OCI-LY3 (cell line): ENCODE measurements around the gene DDX41.

Experiments used
- H2AFZ ChIP-seq: fragments of 200-600, 300-600 bp; shearing (Covaris generic); 2 replicates; pipeline ENCODE4 v1.6.0; 2014; ENCODE audit warnings: antibody characterized with exemption, low read depth, low read length
- H3K27ac ChIP-seq: fragments of 200-600, 300-600 bp; sonication (generic); 2 replicates; pipeline ENCODE4 v1.5.1; 2014; ENCODE audit warnings: mild to moderate bottlenecking, low read length, moderate library complexity, mixed read lengths
- H3K27me3 ChIP-seq: fragments of 200-600, 300-600 bp; sonication (generic); 2 replicates; pipeline ENCODE4 v1.6.1; 2014; ENCODE audit warnings: low read depth, low read length, mixed read lengths
- H3K36me3 ChIP-seq: fragments of 200-600, 300-600 bp; sonication (generic); replicated peaks from 2 replicates; pipeline ENCODE3; 2014; ENCODE audit warnings: low read depth, low read length, mixed read lengths
- H3K4me1 ChIP-seq: fragments of 300-600, 200-600 bp; sonication (generic); 2 replicates; pipeline ENCODE4 v1.6.1; 2014; ENCODE audit warnings: low read length, mixed read lengths
- H3K4me2 ChIP-seq: fragments of 200-600, 300-600 bp; sonication (generic); 2 replicates; pipeline ENCODE4 v1.6.1; 2014; ENCODE audit warnings: low read length, mixed read lengths
- H3K4me3 ChIP-seq: fragments of 300-600, 200-600 bp; sonication (generic); 2 replicates; pipeline ENCODE4 v1.5.1; 2014; ENCODE audit warnings: antibody characterized with exemption, mild to moderate bottlenecking, low read length, moderate library complexity
- H3K79me2 ChIP-seq: fragments of 300-600, 200-600 bp; shearing (Covaris generic); 2 replicates; pipeline ENCODE4 v1.6.1; 2014; ENCODE audit warnings: mild to moderate bottlenecking, low read length, mixed read lengths
- H3K9ac ChIP-seq: fragments of 300-600, 200-600 bp; shearing (Covaris generic); 2 replicates; pipeline ENCODE4 v1.6.0; 2014; ENCODE audit warnings: mild to moderate bottlenecking, low read length, moderate library complexity
- H3K9me3 ChIP-seq: fragments of 200-600, 300-600 bp; shearing (Covaris generic); 2 replicates; pipeline ENCODE4 v1.6.1; 2014; ENCODE audit warnings: low read length, mixed read lengths; ENCODE audit not compliant: insufficient read depth
- H4K20me1 ChIP-seq: fragments of 200-600, 300-600 bp; sonication (generic); 2 replicates; pipeline ENCODE4 v1.6.1; 2016; ENCODE audit warnings: low read length, mixed read lengths; ENCODE audit not compliant: insufficient read depth
- EZH2phosphoT487 ChIP-seq: fragments of 200-600 bp; shearing (Covaris generic); IDR thresholded peaks from 2 replicates; pipeline ENCODE4 v1.6.1; 2018; ENCODE audit warnings: antibody characterized with exemption, mixed run types, low read depth
- TF ChIP-seq, protein P1 (sequence below): fragments of 200-600, 300-600 bp; sonication (generic); IDR thresholded peaks from 2 replicates; pipeline ENCODE4 v1.5.1; 2014; ENCODE audit warnings: antibody characterized with exemption, low read length, low read depth

DDX41 gene

GRCh38 chr5:177502886-177503285, 13.9 kb downstream of the DDX41 start:
- peak overlapping the region; percentile 71 for H3K4me2 ChIP-seq
- peaks cover 28% of the 10 kb centered on the region for H3K4me1 ChIP-seq
- no peak overlapping the region for H3K4me3 ChIP-seq
- peaks cover 26% of the 10 kb centered on the region for H4K20me1 ChIP-seq
- H3K27me3 ChIP-seq, result peaks cover 19% of the 10 kb centered on the region
- H3K36me3 ChIP-seq, result peaks cover 5% of the 10 kb centered on the region
- no peak overlapping the region for H3K27ac ChIP-seq
- H2AFZ ChIP-seq, result no peak overlapping the region
- TF ChIP-seq EZH2phosphoT487, result no peak
- TF ChIP-seq, protein P1, sequence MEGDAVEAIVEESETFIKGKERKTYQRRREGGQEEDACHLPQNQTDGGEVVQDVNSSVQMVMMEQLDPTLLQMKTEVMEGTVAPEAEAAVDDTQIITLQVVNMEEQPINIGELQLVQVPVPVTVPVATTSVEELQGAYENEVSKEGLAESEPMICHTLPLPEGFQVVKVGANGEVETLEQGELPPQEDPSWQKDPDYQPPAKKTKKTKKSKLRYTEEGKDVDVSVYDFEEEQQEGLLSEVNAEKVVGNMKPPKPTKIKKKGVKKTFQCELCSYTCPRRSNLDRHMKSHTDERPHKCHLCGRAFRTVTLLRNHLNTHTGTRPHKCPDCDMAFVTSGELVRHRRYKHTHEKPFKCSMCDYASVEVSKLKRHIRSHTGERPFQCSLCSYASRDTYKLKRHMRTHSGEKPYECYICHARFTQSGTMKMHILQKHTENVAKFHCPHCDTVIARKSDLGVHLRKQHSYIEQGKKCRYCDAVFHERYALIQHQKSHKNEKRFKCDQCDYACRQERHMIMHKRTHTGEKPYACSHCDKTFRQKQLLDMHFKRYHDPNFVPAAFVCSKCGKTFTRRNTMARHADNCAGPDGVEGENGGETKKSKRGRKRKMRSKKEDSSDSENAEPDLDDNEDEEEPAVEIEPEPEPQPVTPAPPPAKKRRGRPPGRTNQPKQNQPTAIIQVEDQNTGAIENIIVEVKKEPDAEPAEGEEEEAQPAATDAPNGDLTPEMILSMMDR, result no peak
- no peak overlapping the region for H3K9ac ChIP-seq
- H3K9me3 ChIP-seq, result no peaks in the 10 kb centered on the region
- H3K79me2 ChIP-seq, result no peaks in the 10 kb centered on the region

DNA sequence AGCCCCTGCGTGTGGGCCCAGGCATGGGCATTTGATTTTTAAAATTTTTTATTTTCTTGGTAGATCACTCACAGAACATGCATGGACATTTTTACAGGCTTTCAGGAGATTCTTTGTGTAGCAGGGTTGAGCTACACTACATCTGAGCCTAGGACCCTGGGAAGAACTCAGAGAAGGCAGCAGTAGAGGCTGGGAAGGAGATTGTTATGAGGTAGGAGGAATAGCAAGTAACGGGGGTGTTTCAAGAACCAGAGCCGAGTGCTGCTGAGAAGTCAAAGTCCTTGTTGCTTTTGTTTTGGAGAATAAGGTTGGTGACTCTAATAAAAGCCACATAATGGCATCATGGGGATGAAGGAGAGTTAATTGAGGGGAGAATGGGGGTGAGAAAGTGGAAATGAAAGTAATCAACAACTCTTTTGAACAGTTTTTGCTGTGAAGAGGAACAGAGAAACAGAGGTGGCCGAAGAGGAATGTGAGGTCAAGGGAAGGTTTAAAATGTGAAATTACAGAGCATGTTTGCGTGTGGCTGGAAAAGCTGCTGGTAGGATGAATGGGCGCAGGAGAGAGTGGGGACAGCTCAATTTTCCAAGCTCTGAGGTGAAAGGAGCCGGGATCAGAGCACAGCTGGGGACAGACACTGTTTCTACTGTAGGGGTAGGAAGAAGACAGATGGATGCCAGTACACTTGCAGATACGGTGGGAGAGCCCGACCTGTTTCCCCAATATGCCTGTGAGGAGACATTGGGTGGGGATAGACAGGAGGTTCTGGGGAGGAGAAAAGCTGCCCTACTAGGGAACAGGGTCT, 14.7 kb downstream of the DDX41 start:
- no peak overlapping the region for H3K9ac ChIP-seq
- no peaks in the 10 kb centered on the region for H3K9me3 ChIP-seq
- H3K27ac ChIP-seq, result peak overlapping the region; percentile 19; the same call in 1 of the 2 replicates
- peaks cover 26% of the 10 kb centered on the region for H4K20me1 ChIP-seq
- TF ChIP-seq EZH2phosphoT487, result peak; percentile 48; the same call in 1 of the 2 replicates
- TF ChIP-seq, protein P1, result no peak
- peak overlapping the region; percentile 22; the same call in 1 of the 2 replicates for H3K4me3 ChIP-seq
- peaks cover 31% of the 10 kb centered on the region for H3K4me1 ChIP-seq
- peaks cover 5% of the 10 kb centered on the region for H3K36me3 ChIP-seq
- H3K79me2 ChIP-seq, result no peaks in the 10 kb centered on the region
- H3K4me2 ChIP-seq, result peak overlapping the region; percentile 71
- H2AFZ ChIP-seq, result no peak overlapping the region
- H3K27me3 ChIP-seq, result peaks cover 22% of the 10 kb centered on the region

- no peak overlapping the region for H3K4me2 ChIP-seq
- peaks cover 5% of the 10 kb centered on the region for H3K36me3 ChIP-seq
- no peak overlapping the region for H3K9ac ChIP-seq
- H3K9me3 ChIP-seq, result no peaks in the 10 kb centered on the region
- TF ChIP-seq EZH2phosphoT487, result no peak
- TF ChIP-seq, protein P1, result peak; percentile 94
- no peak overlapping the region for H3K27ac ChIP-seq
- H3K27me3 ChIP-seq, result peaks cover 28% of the 10 kb centered on the region
- H2AFZ ChIP-seq, result no peak overlapping the region
- H3K79me2 ChIP-seq, result no peaks in the 10 kb centered on the region
- no peak overlapping the region for H3K4me3 ChIP-seq
- peaks cover 39% of the 10 kb centered on the region for H3K4me1 ChIP-seq
- H4K20me1 ChIP-seq, result peaks cover 26% of the 10 kb centered on the region
These were observed 15.9 kb downstream of the DDX41 start for GRCh38 chr5:177500685-177501522.

- peaks cover 26% of the 10 kb centered on the region for H4K20me1 ChIP-seq
- H2AFZ ChIP-seq, result no peak overlapping the region
- H3K4me2 ChIP-seq, result no peak overlapping the region
- H3K9ac ChIP-seq, result no peak overlapping the region
- H3K27me3 ChIP-seq, result peaks cover 28% of the 10 kb centered on the region
- no peak overlapping the region for H3K4me3 ChIP-seq
- H3K27ac ChIP-seq, result no peak overlapping the region
- no peaks in the 10 kb centered on the region for H3K9me3 ChIP-seq
- H3K4me1 ChIP-seq, result peaks cover 50% of the 10 kb centered on the region
- H3K36me3 ChIP-seq, result peaks cover 5% of the 10 kb centered on the region
- TF ChIP-seq, protein P1, result no peak
- no peak for TF ChIP-seq EZH2phosphoT487
- no peaks in the 10 kb centered on the region for H3K79me2 ChIP-seq
These were observed 16.9 kb downstream of the DDX41 start for GRCh38 chr5:177499842-177500241.
